ENCODE results near the gene ABI3.
A peak's percentile ranks its signal among the peaks of the same experiment; 100 is the strongest.

Gene ABI3

GRCh38 chr17:49225554-49226236 is 15.2 kb downstream of the ABI3 start:
- in situ Hi-C loops (cut with HindIII; ENCODE audit: low pct_ligation_motif_present, low sequenced_read_pairs) = no loop called here
- Histone ChIP-seq H3K4me3 (ENCODE audit: low read depth, low read length) (no peak overlapping the region), H3K27me3 (replicated peaks) (peaks cover 24% of the 10 kb centered on the region), H3K36me3 (replicated peaks) (no peaks in the 10 kb centered on the region), H3K27ac (no peak overlapping the region)
- TF ChIP-seq, protein P1, sequence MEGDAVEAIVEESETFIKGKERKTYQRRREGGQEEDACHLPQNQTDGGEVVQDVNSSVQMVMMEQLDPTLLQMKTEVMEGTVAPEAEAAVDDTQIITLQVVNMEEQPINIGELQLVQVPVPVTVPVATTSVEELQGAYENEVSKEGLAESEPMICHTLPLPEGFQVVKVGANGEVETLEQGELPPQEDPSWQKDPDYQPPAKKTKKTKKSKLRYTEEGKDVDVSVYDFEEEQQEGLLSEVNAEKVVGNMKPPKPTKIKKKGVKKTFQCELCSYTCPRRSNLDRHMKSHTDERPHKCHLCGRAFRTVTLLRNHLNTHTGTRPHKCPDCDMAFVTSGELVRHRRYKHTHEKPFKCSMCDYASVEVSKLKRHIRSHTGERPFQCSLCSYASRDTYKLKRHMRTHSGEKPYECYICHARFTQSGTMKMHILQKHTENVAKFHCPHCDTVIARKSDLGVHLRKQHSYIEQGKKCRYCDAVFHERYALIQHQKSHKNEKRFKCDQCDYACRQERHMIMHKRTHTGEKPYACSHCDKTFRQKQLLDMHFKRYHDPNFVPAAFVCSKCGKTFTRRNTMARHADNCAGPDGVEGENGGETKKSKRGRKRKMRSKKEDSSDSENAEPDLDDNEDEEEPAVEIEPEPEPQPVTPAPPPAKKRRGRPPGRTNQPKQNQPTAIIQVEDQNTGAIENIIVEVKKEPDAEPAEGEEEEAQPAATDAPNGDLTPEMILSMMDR (IDR thresholded peaks at IDR 0.05; ENCODE audit: low read depth, low read length, missing control alignments) = no peak
- DNase-seq = no peak

- TF ChIP-seq, protein P1 (IDR thresholded peaks at IDR 0.05; ENCODE audit: low read depth, low read length, missing control alignments) = no peak
These were observed 16.4 kb downstream of the ABI3 start for GRCh38 chr17:49226771-49227435.

DNA sequence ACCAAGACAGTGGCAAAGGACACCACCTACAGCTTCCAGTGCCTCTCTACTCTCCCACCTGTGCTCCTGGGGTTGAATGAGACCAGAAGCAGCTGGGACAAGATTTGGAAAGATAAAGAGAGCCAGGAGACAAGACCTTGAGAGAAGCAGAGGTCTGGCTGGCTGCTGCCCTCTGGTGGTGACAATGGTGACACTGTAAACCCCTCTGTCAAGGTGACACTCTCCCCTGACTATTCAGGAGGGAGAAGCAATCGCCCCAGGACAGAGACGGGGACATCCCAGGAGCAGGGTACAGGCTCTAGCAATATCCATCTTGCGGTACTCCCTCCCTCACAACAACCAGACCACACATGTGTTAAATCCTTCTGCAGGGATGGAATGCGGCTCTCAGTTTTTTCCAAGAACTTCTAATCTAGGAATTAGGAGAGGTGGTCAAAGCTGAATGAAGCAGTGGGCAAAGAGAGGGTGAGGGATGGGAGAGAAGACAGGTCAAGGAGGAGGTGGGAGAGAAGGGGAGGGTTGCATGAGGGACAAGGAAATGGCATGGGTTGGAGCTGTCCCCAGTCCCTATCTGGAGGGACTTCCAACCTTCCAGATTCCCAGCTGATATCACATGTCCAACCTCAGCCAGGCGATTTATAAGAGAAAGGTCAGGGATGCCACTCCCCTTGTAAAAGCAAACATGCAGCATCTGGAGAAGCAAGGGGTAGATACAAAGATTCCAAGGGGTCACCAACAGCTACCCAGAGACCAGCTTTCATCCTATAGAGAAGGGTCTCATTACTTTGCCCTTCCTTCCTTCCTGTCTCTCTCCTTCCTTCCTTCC is 17.1 kb downstream of the ABI3 start:
- Histone ChIP-seq H3K36me3 (replicated peaks) (no peaks in the 10 kb centered on the region), H3K4me3 (ENCODE audit: low read depth, low read length) (no peak overlapping the region), H3K27ac (no peak overlapping the region), H3K27me3 (replicated peaks) (peaks cover 24% of the 10 kb centered on the region)
- DNase-seq = peak; percentile 37
- TF ChIP-seq, protein P1 (IDR thresholded peaks at IDR 0.05; ENCODE audit: low read depth, low read length, missing control alignments) = peak; percentile 90
- in situ Hi-C loops (cut with HindIII; ENCODE audit: low pct_ligation_motif_present, low sequenced_read_pairs) = no loop called here

More at GRCh38 chr17:49226771-49227435, 16.4 kb downstream of the ABI3 start:
- H3K27ac ChIP-seq = no peak overlapping the region
- H3K27me3 ChIP-seq (replicated peaks) = peaks cover 24% of the 10 kb centered on the region
- DNase-seq = no peak
- in situ Hi-C loops (cut with HindIII; ENCODE audit: low pct_ligation_motif_present, low sequenced_read_pairs) = no loop called here
- no peaks in the 10 kb centered on the region for H3K36me3 ChIP-seq (replicated peaks)
- H3K4me3 ChIP-seq (ENCODE audit: low read depth, low read length) = no peak overlapping the region

DNA sequence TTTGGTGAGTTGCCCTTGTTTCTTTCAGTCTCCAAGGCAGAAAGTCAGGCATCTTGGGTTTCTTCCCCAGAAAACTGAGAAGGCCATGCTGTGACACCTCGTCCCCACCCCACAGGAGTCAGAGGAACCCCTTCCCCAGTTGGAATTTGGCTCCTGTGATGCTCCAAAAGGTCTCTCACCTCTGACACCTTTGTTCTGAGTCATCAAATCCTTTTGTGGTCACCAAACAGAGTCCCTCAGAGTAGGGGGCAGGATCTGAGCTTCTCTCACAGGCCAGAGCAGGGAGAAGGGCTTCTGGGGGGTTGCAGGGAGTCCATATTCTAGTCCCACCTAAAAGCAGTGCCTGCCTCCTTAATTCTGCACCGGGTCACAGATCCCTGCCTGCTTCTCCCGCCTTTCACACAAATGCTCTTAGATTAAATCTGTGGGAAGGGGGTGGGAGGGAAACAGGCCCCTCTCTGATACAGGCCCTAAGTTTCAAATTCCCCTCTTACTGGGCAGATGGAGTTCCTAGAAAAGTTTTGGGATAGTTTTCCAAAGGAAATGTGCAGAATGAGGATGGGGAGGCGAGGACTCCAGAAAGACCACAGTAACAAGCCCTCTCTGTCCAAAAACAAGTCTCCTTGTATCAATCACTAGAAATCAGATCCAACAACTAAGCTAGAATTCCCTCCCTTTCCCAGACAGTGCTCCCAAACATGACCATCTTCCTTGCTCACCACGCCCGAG is 18.7 kb downstream of the ABI3 start:
- no peak for DNase-seq
- Histone ChIP-seq H3K4me3 (ENCODE audit: low read depth, low read length) (no peak overlapping the region), H3K36me3 (replicated peaks) (no peaks in the 10 kb centered on the region), H3K27me3 (replicated peaks) (peaks cover 17% of the 10 kb centered on the region), H3K27ac (no peak overlapping the region)
- TF ChIP-seq, protein P1 (IDR thresholded peaks at IDR 0.05; ENCODE audit: low read depth, low read length, missing control alignments) = no peak
- in situ Hi-C loops (cut with HindIII; ENCODE audit: low pct_ligation_motif_present, low sequenced_read_pairs) = no loop called here

DNA sequence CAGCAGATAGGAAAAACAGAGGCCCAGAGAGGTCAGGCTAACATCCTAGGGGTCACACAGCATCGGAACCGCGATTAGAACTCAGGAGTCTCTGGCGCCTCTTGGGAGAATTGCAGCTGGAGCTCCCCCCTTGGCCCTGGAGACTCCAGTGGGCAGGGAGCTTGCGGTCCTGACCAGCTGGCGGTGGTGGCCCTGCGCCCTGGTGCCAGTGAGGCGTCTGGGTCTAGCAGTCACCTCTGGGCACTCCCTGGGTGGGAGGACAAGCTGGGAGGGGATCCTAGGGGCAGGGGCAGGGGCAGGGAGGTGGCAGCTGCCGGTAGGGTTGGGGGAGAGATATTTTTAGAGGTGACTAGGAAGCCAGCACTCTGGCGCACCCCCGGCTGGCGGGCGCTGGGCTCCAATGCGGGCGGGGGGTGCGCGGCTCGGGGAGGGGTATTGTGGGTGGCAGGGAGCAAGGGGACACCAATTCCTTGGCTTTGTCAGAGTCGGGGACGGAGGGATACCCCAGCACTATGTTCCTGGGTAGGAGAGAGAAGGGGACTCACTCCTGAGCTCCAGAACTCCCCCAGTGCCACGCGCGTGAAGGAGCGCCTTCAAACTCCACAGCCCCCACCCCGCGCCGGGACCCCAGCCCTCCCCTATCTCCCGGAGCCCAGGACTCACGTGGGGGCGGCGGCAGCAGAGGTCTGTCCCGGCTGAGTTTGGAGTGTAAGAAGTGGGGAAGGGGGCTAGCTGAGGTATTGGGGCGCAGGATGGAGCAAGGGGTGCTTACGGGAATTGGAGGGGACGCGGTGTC is 19.5 kb downstream of the ABI3 start:
- TF ChIP-seq, protein P1 (IDR thresholded peaks at IDR 0.05; ENCODE audit: low read depth, low read length, missing control alignments) = no peak
- Histone ChIP-seq H3K36me3 (replicated peaks) (no peaks in the 10 kb centered on the region), H3K27ac (no peak overlapping the region), H3K4me3 (ENCODE audit: low read depth, low read length) (peak overlapping the region; percentile 76), H3K27me3 (replicated peaks) (peaks cover 10% of the 10 kb centered on the region)
- DNase-seq = no peak
- in situ Hi-C loops (cut with HindIII; ENCODE audit: low pct_ligation_motif_present, low sequenced_read_pairs) = no loop called here
